ENCODE results near the gene ATAD3C.
"Not testable (repeated sequence)": the region's sequence is repeated elsewhere in the genome, so short reads cannot be mapped to it uniquely, and the experiment has no call there.

ATAD3C gene

DNA sequence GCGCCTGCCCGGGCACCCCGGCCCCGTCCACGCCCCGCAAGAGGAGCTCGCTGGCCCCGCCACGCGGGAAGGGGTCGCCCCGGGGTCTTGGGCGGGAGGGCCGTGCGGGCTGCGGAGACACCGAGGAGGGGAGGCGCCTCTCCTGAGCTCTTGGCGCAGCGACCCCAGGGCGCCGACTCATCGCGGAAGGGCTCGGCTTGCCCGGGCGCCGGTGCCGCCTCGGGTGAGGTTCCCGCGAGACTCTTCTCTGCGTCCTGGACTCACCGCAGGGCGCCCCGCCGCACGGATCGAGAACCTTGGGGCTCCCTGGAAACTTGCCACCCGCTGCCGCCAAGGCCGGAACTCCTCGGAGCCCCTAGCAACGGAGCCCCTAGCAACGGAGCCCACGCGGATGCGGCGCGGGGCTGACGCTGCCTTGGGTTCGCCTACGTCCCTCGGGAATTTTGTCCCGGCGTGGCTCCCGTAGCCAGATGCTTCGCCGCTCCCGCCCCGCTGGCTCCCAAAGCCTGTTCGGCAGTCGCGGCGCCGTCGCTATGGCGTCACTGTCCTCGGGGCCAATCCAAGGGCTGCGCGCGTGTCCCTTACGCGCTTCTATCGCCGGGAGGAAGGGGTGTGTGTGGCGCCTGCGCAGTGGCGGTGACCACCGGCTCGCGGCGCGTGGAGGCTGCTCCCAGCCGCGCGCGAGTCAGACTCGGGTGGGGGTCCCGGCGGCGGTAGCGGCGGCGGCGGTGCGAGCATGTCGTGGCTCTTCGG, 62.2 kb downstream of the ATAD3C start, which contains the start of gene ATAD3A:
Gene ATAD3A, plus strand, starts transcription at position 630 of the 753 bp plus-strand sequence. Its CDS starts 107 bp downstream, at position 737.
- peak; percentile 93 for DNase-seq

GRCh38 chr1:1512425-1512824, 62.9 kb downstream of the ATAD3C start:
- DNase-seq = not testable (repeated sequence)

DNA sequence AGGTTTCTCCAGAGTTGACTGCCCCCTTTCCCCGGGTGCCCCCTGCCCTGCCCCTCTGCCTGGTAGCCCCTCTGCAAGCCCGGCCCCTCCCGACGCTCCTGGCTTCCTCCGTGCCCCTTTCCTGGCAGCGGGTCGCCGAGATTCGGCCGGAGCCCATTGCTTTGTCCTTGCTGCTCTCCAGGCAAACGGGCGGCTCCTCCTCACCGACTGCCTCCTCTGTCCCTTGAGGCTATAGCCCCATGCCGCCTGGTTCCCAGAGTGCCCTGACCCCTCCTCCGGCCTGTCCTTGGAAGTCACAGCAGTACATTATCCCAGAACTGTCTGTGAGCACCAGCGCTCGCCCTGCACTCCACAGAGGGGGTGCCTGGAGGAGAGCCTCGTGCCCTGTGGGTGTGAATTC, 64.2 kb downstream of the ATAD3C start:
- DNase-seq = not testable (repeated sequence)

DNA sequence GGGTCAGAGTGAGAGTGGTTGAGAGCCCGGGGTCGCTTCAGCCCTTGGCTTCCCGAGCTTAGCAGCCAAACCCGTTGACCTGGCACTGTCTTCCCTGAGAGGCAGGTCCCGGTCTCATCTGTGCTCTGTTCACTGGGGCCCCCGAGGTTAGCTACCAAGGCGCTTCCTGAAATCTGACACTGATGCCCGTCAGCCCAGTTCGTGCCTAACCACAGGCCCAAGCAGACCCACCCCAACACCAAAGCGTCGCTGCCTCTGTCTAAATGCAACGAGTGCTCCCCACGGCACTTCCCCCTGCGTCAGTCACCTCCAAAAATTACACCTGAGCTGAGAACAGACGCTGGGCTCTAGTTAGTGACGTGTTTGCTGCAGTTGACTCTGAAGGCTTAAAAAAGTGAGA, 64.9 kb downstream of the ATAD3C start:
- DNase-seq = not testable (repeated sequence)

DNA sequence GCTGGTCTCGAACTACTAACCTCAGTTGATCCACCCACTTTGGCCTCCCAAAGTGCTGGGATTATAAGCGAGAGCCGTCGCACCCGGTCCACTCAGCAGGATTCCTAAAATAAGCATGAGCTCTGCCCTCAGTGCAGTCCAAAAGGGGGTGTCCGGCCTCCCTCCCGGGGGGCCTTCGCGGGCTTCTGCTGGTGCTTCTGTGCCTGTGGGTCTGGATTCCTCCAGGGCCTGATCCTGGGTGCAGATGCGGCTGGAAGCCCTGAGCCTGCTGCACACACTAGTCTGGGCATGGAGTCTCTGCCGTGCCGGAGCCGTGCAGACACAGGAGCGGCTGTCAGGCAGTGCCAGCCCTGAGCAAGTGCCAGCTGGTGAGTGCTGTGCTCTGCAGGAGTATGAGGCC, 67.4 kb downstream of the ATAD3C start:
- not testable (repeated sequence) for DNase-seq

DNA sequence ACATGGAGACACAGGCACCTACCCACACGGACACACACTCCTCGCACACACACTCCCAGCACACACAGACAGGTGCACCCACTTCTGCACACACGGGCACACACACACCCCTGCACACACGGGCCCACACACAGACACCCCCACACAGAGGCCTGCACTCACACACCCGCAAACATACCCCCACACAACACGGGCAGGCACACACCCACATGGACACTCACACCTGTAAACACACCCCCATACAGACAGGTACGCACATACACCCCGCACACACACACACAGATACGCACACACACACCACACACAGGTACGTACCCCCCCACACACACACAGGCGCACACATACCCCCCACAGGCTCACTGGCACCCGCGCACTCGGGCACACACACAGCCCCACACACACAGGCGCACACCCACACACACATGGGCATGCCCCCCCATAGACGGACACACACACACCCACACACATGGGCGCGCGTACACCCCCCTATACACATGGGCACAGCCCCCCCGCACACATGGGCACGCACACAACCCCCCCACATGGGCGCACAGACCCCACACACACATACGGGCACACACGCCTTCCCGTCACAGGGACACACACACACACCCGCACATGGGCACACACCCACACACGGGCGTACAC, 68.6 kb downstream of the ATAD3C start:
- DNase-seq = no peak

DNA sequence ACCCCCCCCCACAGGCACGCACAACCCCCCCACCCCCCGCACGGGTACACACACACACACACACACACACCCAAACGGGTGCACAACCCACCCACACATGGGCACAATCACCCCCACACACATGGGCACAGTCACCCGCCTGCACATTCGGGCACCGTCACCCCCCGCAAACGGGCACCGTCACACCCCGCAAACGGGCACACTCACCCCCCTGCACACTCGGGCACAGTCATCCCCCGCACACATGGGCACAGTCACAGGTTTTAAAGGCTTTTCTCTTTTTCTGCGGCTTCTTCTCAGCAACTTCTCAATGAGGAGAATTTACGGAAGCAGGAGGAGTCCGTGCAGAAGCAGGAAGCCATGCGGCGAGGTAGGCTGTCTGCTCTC, 69.1 kb downstream of the ATAD3C start:
- not testable (repeated sequence) for DNase-seq

Data from DMS79 treated with DMSO at 0.1 percent for 48 hours (cell line).